ENCODE results near the gene JPH4. TPM values are rescaled to one million over a fixed set of nuclear protein-coding genes. Genes with fewer than 3 reads are reported as not detected.

JPH4 gene
- total RNA-seq, 1 donor from 2014 or later = 3.2 TPM

- peaks cover 14% of the 10 kb centered on the region for H3K27me3 Mint-ChIP-seq (ENCODE audit: insufficient read depth, low read depth)
- Histone ChIP-seq H4K20me1 (ENCODE audit: low read depth) (peaks cover 8% of the 10 kb centered on the region), H2AFZ (replicated peaks) (no peak overlapping the region), H3K4me2 (no peak overlapping the region), H3K4me3 (no peak overlapping the region), H3K27me3 (no peaks in the 10 kb centered on the region), H3K79me2 (ENCODE audit: low read depth) (peaks cover 10% of the 10 kb centered on the region), H3K9me3 (ENCODE audit: low read depth) (no peaks in the 10 kb centered on the region), H3K27ac (no peak overlapping the region), H3K36me3 (no peaks in the 10 kb centered on the region), H3K9ac (no peak overlapping the region), H3K4me1 (peaks cover 27% of the 10 kb centered on the region), H3F3A (ENCODE audit: low read depth) (peaks cover 34% of the 10 kb centered on the region)
- no peaks in the 10 kb centered on the region for H3K9me3 Mint-ChIP-seq
- H3K36me3 Mint-ChIP-seq = peaks cover 3% of the 10 kb centered on the region
- H3K27ac Mint-ChIP-seq = no peak overlapping the region
- no peak for DNase-seq (ENCODE audit: low spot score)
- TF ChIP-seq EZH2 (IDR thresholded peaks at IDR 0.05) (no peak), CTCF (IDR thresholded peaks at IDR 0.05) (no peak), EZH2phosphoT487 (IDR thresholded peaks at IDR 0.05) (no peak)
- peak overlapping the region; percentile 58 for H3K4me3 Mint-ChIP-seq
- peaks cover 32% of the 10 kb centered on the region for H3K4me1 Mint-ChIP-seq
These were observed 13.7 kb downstream of the JPH4 start for GRCh38 chr14:23564876-23565275.

GRCh38 chr14:23564181-23564812 is 14.3 kb downstream of the JPH4 start:
- H3K27ac ChIP-seq = no peak overlapping the region
- H3K4me3 ChIP-seq = no peak overlapping the region
- H3K79me2 ChIP-seq (ENCODE audit: low read depth) = peaks cover 10% of the 10 kb centered on the region
- H3K4me1 ChIP-seq = peaks cover 22% of the 10 kb centered on the region
- H3K27ac Mint-ChIP-seq = no peak overlapping the region
- H3F3A ChIP-seq (ENCODE audit: low read depth) = peaks cover 33% of the 10 kb centered on the region
- H3K36me3 Mint-ChIP-seq = peaks cover 3% of the 10 kb centered on the region
- H2AFZ ChIP-seq (replicated peaks) = no peak overlapping the region
- H4K20me1 ChIP-seq (ENCODE audit: low read depth) = peaks cover 8% of the 10 kb centered on the region
- no peak overlapping the region for H3K4me2 ChIP-seq
- H3K36me3 ChIP-seq = no peaks in the 10 kb centered on the region
- H3K9me3 ChIP-seq (ENCODE audit: low read depth) = no peaks in the 10 kb centered on the region
- H3K27me3 Mint-ChIP-seq (ENCODE audit: insufficient read depth, low read depth) = peaks cover 14% of the 10 kb centered on the region
- DNase-seq (ENCODE audit: low spot score) = no peak
- H3K27me3 ChIP-seq = no peaks in the 10 kb centered on the region
- peak overlapping the region; percentile 10 for H3K4me3 Mint-ChIP-seq
- no peak overlapping the region for H3K9ac ChIP-seq
- TF ChIP-seq CTCF (IDR thresholded peaks at IDR 0.05) (no peak), EZH2phosphoT487 (IDR thresholded peaks at IDR 0.05) (no peak), EZH2 (IDR thresholded peaks at IDR 0.05) (no peak)
- H3K4me1 Mint-ChIP-seq = peaks cover 28% of the 10 kb centered on the region
- H3K9me3 Mint-ChIP-seq = no peaks in the 10 kb centered on the region

GRCh38 chr14:23563473-23564180 is 15.0 kb downstream of the JPH4 start:
- no peak for DNase-seq (ENCODE audit: low spot score)
- Mint-ChIP-seq H3K27me3 (ENCODE audit: insufficient read depth, low read depth) (peaks cover 14% of the 10 kb centered on the region), H3K36me3 (peaks cover 3% of the 10 kb centered on the region), H3K9me3 (no peaks in the 10 kb centered on the region), H3K4me3 (peak overlapping the region; percentile 10), H3K4me1 (peaks cover 22% of the 10 kb centered on the region), H3K27ac (no peak overlapping the region)
- Histone ChIP-seq H3K27me3 (no peaks in the 10 kb centered on the region), H3K27ac (no peak overlapping the region), H3K4me3 (no peak overlapping the region), H3K79me2 (ENCODE audit: low read depth) (peaks cover 10% of the 10 kb centered on the region), H3K9ac (no peak overlapping the region), H4K20me1 (ENCODE audit: low read depth) (peaks cover 5% of the 10 kb centered on the region), H3K4me2 (no peak overlapping the region), H3F3A (ENCODE audit: low read depth) (peaks cover 33% of the 10 kb centered on the region), H3K36me3 (no peaks in the 10 kb centered on the region), H3K4me1 (peaks cover 18% of the 10 kb centered on the region), H3K9me3 (ENCODE audit: low read depth) (no peaks in the 10 kb centered on the region), H2AFZ (replicated peaks) (no peak overlapping the region)
- TF ChIP-seq EZH2phosphoT487 (IDR thresholded peaks at IDR 0.05) = no peak
- no peak for TF ChIP-seq EZH2 (IDR thresholded peaks at IDR 0.05)
- TF ChIP-seq CTCF (IDR thresholded peaks at IDR 0.05) = no peak
